ENCODE data around the gene AGO3. TPM values are rescaled to one million over a fixed set of nuclear protein-coding genes. Genes with fewer than 3 reads are reported as not detected.

Gene AGO3
- total RNA-seq, 4 donors from 2014 or later = 21.2 to 48.5 (median 31.6) TPM

- TF ChIP-seq CTCF (IDR thresholded peaks at IDR 0.05) = no peak
- TF ChIP-seq POLR2A (IDR thresholded peaks at IDR 0.05) = no peak
- 100% methylated on average over 1 of the region's 1 CpG for WGBS, 2 donors
- H3K27me3 ChIP-seq = no peaks in the 10 kb centered on the region
- no peak for DNase-seq
- H3K4me3 ChIP-seq (replicated peaks in 1 of 3) = no peak overlapping the region
- H3K9me3 ChIP-seq = no peaks in the 10 kb centered on the region
- H3K27ac ChIP-seq = no peak overlapping the region
- peaks cover 16 to 45% of the 10 kb centered on the region in 2 donors for H3K36me3 ChIP-seq
- intact Hi-C loops (cut with DNase I) = no loop called here
- no peaks in the 10 kb centered on the region for H3K4me1 ChIP-seq
Measured at GRCh38 chr1:35894656-35895055, 36.2 kb upstream of the AGO3 start.

- no peak overlapping the region for H3K27ac ChIP-seq
- H3K9me3 ChIP-seq = no peaks in the 10 kb centered on the region
- TF ChIP-seq POLR2A (IDR thresholded peaks at IDR 0.05) = no peak
- no peak for DNase-seq
- H3K4me1 ChIP-seq = no peaks in the 10 kb centered on the region
- H3K27me3 ChIP-seq = no peaks in the 10 kb centered on the region
- H3K4me3 ChIP-seq (replicated peaks in 1 of 3) = no peak overlapping the region
- intact Hi-C loops (cut with DNase I) = no loop called here
- peaks cover 14 to 44% of the 10 kb centered on the region in 2 donors for H3K36me3 ChIP-seq
Measured at GRCh38 chr1:35899941-35900340, 31.0 kb upstream of the AGO3 start.

GRCh38 chr1:35901235-35901634 is 29.7 kb upstream of the AGO3 start:
- intact Hi-C loops (cut with DNase I) = no loop called here
- TF ChIP-seq POLR2A (IDR thresholded peaks at IDR 0.05) = no peak
- no peak for TF ChIP-seq CTCF (IDR thresholded peaks at IDR 0.05)
- H3K27ac ChIP-seq = no peak overlapping the region
- no peak overlapping the region for H3K4me3 ChIP-seq (replicated peaks in 1 of 3)
- no peaks in the 10 kb centered on the region for H3K9me3 ChIP-seq
- H3K4me1 ChIP-seq = no peaks in the 10 kb centered on the region
- WGBS, 2 donors = 98 to 100% methylated on average over 9 of the region's 9 CpGs
- no peak for DNase-seq
- no peaks in the 10 kb centered on the region for H3K27me3 ChIP-seq
- H3K36me3 ChIP-seq = peaks cover 15 to 34% of the 10 kb centered on the region in 2 donors

GRCh38 chr1:35902671-35903070 is 28.2 kb upstream of the AGO3 start:
- no peaks in the 10 kb centered on the region for H3K27me3 ChIP-seq
- intact Hi-C loops (cut with DNase I) = no loop called here
- no peak overlapping the region for H3K4me3 ChIP-seq (replicated peaks in 1 of 3)
- no peak for DNase-seq
- TF ChIP-seq POLR2A (IDR thresholded peaks at IDR 0.05) = no peak
- no peak for TF ChIP-seq CTCF (IDR thresholded peaks at IDR 0.05)
- WGBS, 2 donors = 91 to 98% methylated on average over 2 of the region's 2 CpGs
- H3K27ac ChIP-seq = no peak overlapping the region
- H3K9me3 ChIP-seq = no peaks in the 10 kb centered on the region
- H3K36me3 ChIP-seq = peaks cover 25 to 30% of the 10 kb centered on the region in 2 donors
- H3K4me1 ChIP-seq = no peaks in the 10 kb centered on the region

- Histone ChIP-seq H3K4me3 (replicated peaks in 1 of 3) (no peak overlapping the region), H3K36me3 (peaks cover 30 to 35% of the 10 kb centered on the region in 2 donors), H3K4me1 (peaks cover 2 to 12% of the 10 kb centered on the region in 2 donors), H3K27ac (no peak overlapping the region), H3K27me3 (no peaks in the 10 kb centered on the region), H3K9me3 (no peaks in the 10 kb centered on the region)
- 92 to 100% methylated on average over 1 of the region's 1 CpG for WGBS, 2 donors
- no peak for TF ChIP-seq CTCF (IDR thresholded peaks at IDR 0.05)
- no peak for TF ChIP-seq POLR2A (IDR thresholded peaks at IDR 0.05)
- DNase-seq = no peak
- intact Hi-C loops (cut with DNase I) = no loop called here
Measured at GRCh38 chr1:35914717-35915116, 16.2 kb upstream of the AGO3 start.

GRCh38 chr1:35915693-35916092 is 15.2 kb upstream of the AGO3 start:
- intact Hi-C loops (cut with DNase I) = no loop called here
- Histone ChIP-seq H3K36me3 (peaks cover 30 to 38% of the 10 kb centered on the region in 2 donors), H3K4me3 (replicated peaks in 1 of 3) (no peak overlapping the region), H3K9me3 (no peaks in the 10 kb centered on the region), H3K4me1 (peaks cover 2 to 12% of the 10 kb centered on the region in 2 donors), H3K27ac (peak overlapping the region in 1 of 3 donors; percentile 11), H3K27me3 (no peaks in the 10 kb centered on the region)
- DNase-seq = no peak
- WGBS, 2 donors = 29 to 34% methylated on average over 2 of the region's 2 CpGs
- TF ChIP-seq CTCF (IDR thresholded peaks at IDR 0.05) = no peak
- no peak for TF ChIP-seq POLR2A (IDR thresholded peaks at IDR 0.05)
